Measurements from ENCODE around the gene CNIH3. TPM values are rescaled to one million over a fixed set of nuclear protein-coding genes. Genes with fewer than 3 reads are reported as not detected.

CNIH3 gene
- total and polyA plus RNA-seq, 2 donors (not counting 1 experiment from before 2014, with no cell fraction given) = 0.72 to 1.8 TPM

DNA sequence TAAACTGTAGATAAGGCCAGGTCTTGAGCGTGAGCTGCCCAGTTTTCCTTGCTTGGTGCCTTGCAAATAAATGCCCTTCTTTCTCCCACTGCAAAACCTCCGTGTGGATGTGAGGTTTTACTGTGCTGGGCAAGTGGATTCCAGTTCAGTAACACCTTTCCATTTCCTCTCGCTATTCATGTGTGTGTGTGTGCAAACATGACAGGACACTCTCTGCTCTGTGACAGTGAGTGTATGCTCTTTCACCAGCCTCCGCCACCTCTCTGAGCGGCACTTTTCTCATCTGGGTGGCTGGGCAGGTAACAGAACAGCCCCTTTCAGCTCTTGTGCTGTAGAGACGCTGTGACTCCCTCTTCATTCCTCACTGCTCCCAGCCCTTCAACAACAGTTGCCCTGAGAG is 23.9 kb downstream of the CNIH3 start:
- H3K4me3 ChIP-seq (ENCODE audit: control extremely low read depth in 1 of 5, extremely low read depth in 1 of 5, insufficient read depth in 1 of 5, low read depth in 2 of 5, low read length in 4 of 5) = no peak overlapping the region
- H3K79me2 ChIP-seq (ENCODE audit: control insufficient read depth, insufficient read depth, low read length) = no peaks in the 10 kb centered on the region
- H4K20me1 ChIP-seq (ENCODE audit: control insufficient read depth, insufficient read depth, low read length, poor library complexity, severe bottlenecking) = no peaks in the 10 kb centered on the region
- H3K36me3 ChIP-seq (replicated peaks in 1 of 2; ENCODE audit: control extremely low read depth in 1 of 2, control insufficient read depth in 1 of 2, extremely low read depth in 1 of 2, insufficient read depth in 2 of 2, low read length in 1 of 2) = no peaks in the 10 kb centered on the region
- H2AFZ ChIP-seq (ENCODE audit: insufficient read depth, low read depth, low read length, poor library complexity, severe bottlenecking) = no peak overlapping the region
- no peaks in the 10 kb centered on the region for H3K9me3 Mint-ChIP-seq (ENCODE audit: insufficient read depth)
- DNase-seq = no peak
- no peaks in the 10 kb centered on the region for H3K9me3 ChIP-seq (ENCODE audit: control extremely low read depth in 1 of 3, control insufficient read depth in 2 of 3, insufficient read depth in 1 of 3, low read length in 2 of 3)
- no peaks in the 10 kb centered on the region for H3K4me1 ChIP-seq (ENCODE audit: control insufficient read depth in 2 of 2, insufficient read depth in 2 of 2, low read length in 2 of 2)
- no peak for ATAC-seq (ENCODE audit: low read depth)
- intact Hi-C loops (cut with micrococcal nuclease) = loop anchor here (5.0 kb wide), 1 partner anchor 282 kb away; no protein-coding TSS in a partner anchor
- no peak overlapping the region for H3K4me3 Mint-ChIP-seq
- CTCF ChIA-PET = no interaction called here
- H3K4me2 ChIP-seq (replicated peaks; ENCODE audit: low read depth, low read length, poor library complexity, severe bottlenecking) = no peak overlapping the region
- WGBS (ENCODE audit: insufficient coverage) = 100% methylated on average over 2 of the region's 6 CpGs
- H3K27ac Mint-ChIP-seq = no peak overlapping the region
- TF ChIP-seq, protein P1, sequence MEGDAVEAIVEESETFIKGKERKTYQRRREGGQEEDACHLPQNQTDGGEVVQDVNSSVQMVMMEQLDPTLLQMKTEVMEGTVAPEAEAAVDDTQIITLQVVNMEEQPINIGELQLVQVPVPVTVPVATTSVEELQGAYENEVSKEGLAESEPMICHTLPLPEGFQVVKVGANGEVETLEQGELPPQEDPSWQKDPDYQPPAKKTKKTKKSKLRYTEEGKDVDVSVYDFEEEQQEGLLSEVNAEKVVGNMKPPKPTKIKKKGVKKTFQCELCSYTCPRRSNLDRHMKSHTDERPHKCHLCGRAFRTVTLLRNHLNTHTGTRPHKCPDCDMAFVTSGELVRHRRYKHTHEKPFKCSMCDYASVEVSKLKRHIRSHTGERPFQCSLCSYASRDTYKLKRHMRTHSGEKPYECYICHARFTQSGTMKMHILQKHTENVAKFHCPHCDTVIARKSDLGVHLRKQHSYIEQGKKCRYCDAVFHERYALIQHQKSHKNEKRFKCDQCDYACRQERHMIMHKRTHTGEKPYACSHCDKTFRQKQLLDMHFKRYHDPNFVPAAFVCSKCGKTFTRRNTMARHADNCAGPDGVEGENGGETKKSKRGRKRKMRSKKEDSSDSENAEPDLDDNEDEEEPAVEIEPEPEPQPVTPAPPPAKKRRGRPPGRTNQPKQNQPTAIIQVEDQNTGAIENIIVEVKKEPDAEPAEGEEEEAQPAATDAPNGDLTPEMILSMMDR (IDR thresholded peaks at IDR 0.05) = no peak
- TF ChIP-seq EZH2 (IDR thresholded peaks at IDR 0.05; ENCODE audit: borderline replicate concordance, insufficient read depth, low read depth, low read length, poor library complexity, severe bottlenecking) = no peak
- no peak overlapping the region for H3K27ac ChIP-seq (ENCODE audit: low read length in 2 of 2)
- peaks cover 0 to 5% (median 2%) of the 10 kb centered on the region in 4 experiments for H3K27me3 ChIP-seq (replicated peaks in 1 of 4; ENCODE audit: control extremely low read depth in 1 of 4, control insufficient read depth in 3 of 4, insufficient read depth in 4 of 4, low read length in 3 of 4)
- POLR2A ChIA-PET = no interaction called here
- peaks cover 24% of the 10 kb centered on the region for H3K27me3 Mint-ChIP-seq
- no peak overlapping the region for H3K9ac ChIP-seq (ENCODE audit: low read length)
- H3K4me1 Mint-ChIP-seq = no peaks in the 10 kb centered on the region

DNA sequence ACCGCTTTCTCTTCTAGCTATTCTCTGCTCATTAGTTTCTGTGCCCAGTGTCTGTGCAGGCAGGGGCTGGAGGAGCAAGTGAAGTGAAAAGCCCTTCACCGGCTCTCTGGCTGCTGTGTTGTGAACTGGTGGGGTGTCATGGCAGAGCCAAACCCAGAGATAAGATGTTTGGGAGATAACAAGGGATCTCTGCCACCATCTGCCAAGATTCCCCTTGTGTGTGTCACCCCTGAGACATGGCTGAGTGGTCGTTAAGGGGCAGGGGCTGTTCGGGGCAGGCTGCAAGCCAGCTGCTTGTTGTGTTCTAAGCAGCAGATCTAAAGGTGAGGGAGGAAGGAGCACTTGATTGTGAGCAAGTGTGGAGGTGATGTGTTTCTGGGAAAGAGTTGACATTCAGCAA is 24.5 kb downstream of the CNIH3 start:
- CTCF ChIA-PET = no interaction called here
- no peak for TF ChIP-seq EZH2 (IDR thresholded peaks at IDR 0.05; ENCODE audit: borderline replicate concordance, insufficient read depth, low read depth, low read length, poor library complexity, severe bottlenecking)
- TF ChIP-seq, protein P1 (IDR thresholded peaks at IDR 0.05) = no peak
- intact Hi-C loops (cut with micrococcal nuclease) = loop anchor here (5.0 kb wide), 1 partner anchor 282 kb away; no protein-coding TSS in a partner anchor
- H3K27ac ChIP-seq (ENCODE audit: low read length in 2 of 2) = no peak overlapping the region
- WGBS (ENCODE audit: insufficient coverage) = 52% methylated on average over 3 of the region's 4 CpGs
- ATAC-seq (ENCODE audit: low read depth) (no peak), DNase-seq (no peak)
- H3K36me3 ChIP-seq (replicated peaks in 1 of 2; ENCODE audit: control extremely low read depth in 1 of 2, control insufficient read depth in 1 of 2, extremely low read depth in 1 of 2, insufficient read depth in 2 of 2, low read length in 1 of 2) = no peaks in the 10 kb centered on the region
- H3K4me3 ChIP-seq (ENCODE audit: control extremely low read depth in 1 of 5, extremely low read depth in 1 of 5, insufficient read depth in 1 of 5, low read depth in 2 of 5, low read length in 4 of 5) = no peak overlapping the region
- H4K20me1 ChIP-seq (ENCODE audit: control insufficient read depth, insufficient read depth, low read length, poor library complexity, severe bottlenecking) = no peaks in the 10 kb centered on the region
- POLR2A ChIA-PET = no interaction called here
- H3K9me3 Mint-ChIP-seq (ENCODE audit: insufficient read depth) = no peaks in the 10 kb centered on the region
- H2AFZ ChIP-seq (ENCODE audit: insufficient read depth, low read depth, low read length, poor library complexity, severe bottlenecking) = no peak overlapping the region
- no peak overlapping the region for H3K4me2 ChIP-seq (replicated peaks; ENCODE audit: low read depth, low read length, poor library complexity, severe bottlenecking)
- H3K4me3 Mint-ChIP-seq = no peak overlapping the region
- peaks cover 0 to 5% (median 2%) of the 10 kb centered on the region in 4 experiments for H3K27me3 ChIP-seq (replicated peaks in 1 of 4; ENCODE audit: control extremely low read depth in 1 of 4, control insufficient read depth in 3 of 4, insufficient read depth in 4 of 4, low read length in 3 of 4)
- H3K9me3 ChIP-seq (ENCODE audit: control extremely low read depth in 1 of 3, control insufficient read depth in 2 of 3, insufficient read depth in 1 of 3, low read length in 2 of 3) = no peaks in the 10 kb centered on the region
- H3K27me3 Mint-ChIP-seq = peaks cover 24% of the 10 kb centered on the region
- H3K4me1 Mint-ChIP-seq = no peaks in the 10 kb centered on the region
- H3K27ac Mint-ChIP-seq = no peak overlapping the region
- no peaks in the 10 kb centered on the region for H3K79me2 ChIP-seq (ENCODE audit: control insufficient read depth, insufficient read depth, low read length)
- no peaks in the 10 kb centered on the region for H3K4me1 ChIP-seq (ENCODE audit: control insufficient read depth in 2 of 2, insufficient read depth in 2 of 2, low read length in 2 of 2)
- no peak overlapping the region for H3K9ac ChIP-seq (ENCODE audit: low read length)

All from B cell (primary cell).